G401.6 (cell line): ENCODE measurements around the gene DTX2.
"Not testable (repeated sequence)": the region's sequence is repeated elsewhere in the genome, so short reads cannot be mapped to it uniquely, and the experiment has no call there.

Experiments used
- FAIRE-seq: peaks from 2 replicates; lab custom pipeline; 2012; peaks lifted over from hg19 to GRCh38; lab: Jason Lieb, UNC

The DTX2 gene

DNA sequence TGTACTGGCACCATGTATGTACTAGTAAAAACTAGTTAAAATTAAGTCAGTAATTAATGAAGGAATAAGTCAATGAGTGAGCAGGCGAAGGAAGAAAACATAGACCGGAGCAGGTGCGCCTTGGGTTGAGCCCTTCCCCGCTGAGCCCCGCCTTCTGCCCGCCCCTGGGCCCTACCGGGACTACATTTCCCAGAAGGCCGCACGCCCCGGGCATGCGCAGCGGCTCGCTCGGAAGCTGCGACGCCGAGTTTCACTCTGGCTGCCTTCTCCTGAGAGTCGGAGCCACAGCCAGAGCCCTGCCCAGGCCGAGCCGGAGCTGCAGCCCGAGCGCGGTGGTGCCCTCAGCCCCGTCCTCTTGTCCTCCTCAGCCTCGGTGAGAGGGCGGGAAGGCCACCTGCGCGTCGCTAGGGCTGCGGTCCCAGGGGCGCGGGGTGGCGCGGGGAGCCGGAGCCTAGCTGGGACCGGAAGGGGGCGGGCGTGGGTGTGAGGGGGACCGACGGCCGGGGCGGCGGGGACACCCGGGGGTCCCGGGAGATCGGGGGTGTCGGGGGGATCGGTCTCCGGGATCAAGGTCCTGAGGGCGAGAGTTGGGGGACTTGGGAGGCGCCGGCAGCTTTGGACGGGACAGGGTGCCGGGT, at the start of gene DTX2:
Gene DTX2, plus strand, starts transcription at position 246 of the 638 bp plus-strand sequence. CDS start 18,801 bp downstream, outside the sequence.
- not testable (repeated sequence) for FAIRE-seq

GRCh38 chr7:76412249-76412648, 49.3 kb upstream of the DTX2 start:
- FAIRE-seq, result no peak

GRCh38 chr7:76417654-76418310, 43.7 kb upstream of the DTX2 start:
- not testable (repeated sequence) for FAIRE-seq

GRCh38 chr7:76421097-76421496, 40.4 kb upstream of the DTX2 start:
- peak; percentile 98 for FAIRE-seq

DNA sequence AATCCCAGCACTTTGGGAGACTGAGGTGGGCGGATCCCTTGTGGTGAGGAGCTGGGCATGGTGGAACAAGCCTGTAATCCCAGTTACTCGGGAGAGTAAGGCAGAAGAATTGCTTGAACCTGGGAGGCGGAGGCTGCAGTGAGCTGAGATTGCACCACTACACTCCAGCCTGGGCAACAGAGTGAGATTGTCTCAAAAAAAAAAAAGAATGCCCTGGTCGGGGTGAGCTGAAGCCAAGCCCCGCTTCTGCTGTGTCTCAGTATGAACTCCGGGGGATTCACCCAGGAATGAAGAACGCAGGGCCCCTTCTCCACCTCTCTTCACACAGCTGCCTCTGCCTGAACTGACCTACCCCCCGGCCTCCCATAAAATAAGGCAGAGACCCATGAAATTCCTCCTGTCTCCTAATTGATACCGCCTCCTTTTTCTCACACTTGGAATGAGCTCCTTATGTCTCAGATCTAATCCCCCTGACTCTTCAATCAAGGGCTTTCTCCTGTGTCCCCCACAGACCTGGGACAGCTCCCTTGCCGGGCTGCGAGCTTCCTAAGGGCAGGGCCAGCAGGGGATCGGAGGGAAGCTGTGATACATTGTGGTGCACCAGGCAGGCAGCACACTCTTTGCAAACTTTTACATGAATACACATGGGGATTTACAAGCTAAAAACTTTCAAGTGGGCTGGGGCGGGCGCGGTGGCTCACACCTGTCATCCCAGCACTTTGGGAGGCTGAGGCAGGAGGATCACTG, 37.7 kb upstream of the DTX2 start:
- no peak for FAIRE-seq

DNA sequence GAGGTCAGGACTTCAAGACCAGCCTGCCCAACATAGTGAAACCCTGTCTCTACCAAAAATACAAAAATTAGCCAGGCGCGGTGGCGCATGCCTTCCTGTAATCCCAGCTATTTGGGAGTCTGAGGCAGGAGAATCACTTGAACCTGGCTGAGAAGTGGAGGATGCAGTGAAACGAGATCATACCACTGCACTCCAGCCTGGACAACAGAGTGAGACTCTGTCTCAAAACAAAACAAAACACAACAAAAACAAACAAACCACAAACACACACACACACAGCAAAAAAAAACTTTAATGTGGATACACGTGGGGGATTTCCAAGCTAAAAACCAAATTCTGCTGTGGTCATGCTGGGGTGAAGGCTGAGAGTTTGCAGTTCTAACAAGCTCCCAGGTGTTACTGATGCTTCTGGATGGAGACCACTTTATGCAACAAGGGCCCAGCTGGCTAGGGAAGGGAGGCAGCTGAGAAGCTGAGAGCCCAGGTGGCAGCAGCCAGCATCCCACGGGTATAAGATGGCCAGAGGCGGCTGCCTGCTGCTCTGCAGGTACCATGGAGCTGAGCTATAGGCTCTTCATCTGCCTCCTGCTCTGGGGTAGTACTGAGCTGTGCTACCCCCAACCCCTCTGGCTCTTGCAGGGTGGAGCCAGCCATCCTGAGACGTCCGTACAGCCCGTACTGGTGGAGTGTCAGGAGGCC, 36.9 kb upstream of the DTX2 start, which contains the start of gene ZP3:
Gene ZP3, plus strand, starts transcription at position 538 of the 699 bp plus-strand sequence. Its CDS starts 15 bp downstream, at position 553.
- no peak for FAIRE-seq

- no peak for FAIRE-seq
These were observed 36.4 kb upstream of the DTX2 start for GRCh38 chr7:76425156-76425555.

GRCh38 chr7:76425558-76425957, 36.0 kb upstream of the DTX2 start:
- not testable (repeated sequence) for FAIRE-seq

- FAIRE-seq, result no peak
These were observed 35.3 kb upstream of the DTX2 start for GRCh38 chr7:76426246-76426645.

GRCh38 chr7:76427635-76428034, 33.9 kb upstream of the DTX2 start:
- no peak for FAIRE-seq

DNA sequence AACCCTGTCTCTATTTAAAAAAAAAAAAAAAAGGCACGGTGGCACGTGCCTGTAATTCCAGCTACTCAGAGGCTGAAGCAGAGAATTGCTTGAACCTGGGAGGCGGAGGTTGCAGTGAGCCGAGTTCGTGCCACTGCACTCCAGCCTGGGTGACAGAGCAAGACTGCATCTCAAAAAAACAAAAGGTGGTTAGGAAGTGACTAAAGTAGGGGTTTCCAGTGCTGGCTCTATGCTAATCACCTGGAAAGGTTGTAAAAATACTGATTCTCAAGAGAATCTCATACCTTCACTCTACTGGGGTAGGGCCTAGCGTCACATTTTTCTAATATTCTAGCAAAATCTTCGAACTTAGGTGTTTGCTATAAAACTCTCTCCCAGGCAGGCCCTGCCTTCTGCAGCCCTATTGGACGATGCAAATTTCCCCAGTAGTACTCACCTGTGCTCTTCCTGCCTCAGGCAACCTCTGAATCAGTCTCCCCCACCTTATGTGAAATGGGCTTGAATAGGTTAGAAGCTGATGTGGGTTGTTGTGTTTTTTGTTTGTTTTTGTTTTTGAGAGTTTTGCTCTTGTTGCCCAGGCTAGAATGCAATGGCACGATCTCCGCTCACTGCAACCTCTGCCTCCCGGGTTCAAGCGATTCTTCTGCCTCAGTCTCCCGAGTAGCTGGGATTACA, 33.2 kb upstream of the DTX2 start:
- FAIRE-seq, result no peak

- FAIRE-seq, result no peak
These were observed 32.4 kb upstream of the DTX2 start for GRCh38 chr7:76428868-76429805.

DNA sequence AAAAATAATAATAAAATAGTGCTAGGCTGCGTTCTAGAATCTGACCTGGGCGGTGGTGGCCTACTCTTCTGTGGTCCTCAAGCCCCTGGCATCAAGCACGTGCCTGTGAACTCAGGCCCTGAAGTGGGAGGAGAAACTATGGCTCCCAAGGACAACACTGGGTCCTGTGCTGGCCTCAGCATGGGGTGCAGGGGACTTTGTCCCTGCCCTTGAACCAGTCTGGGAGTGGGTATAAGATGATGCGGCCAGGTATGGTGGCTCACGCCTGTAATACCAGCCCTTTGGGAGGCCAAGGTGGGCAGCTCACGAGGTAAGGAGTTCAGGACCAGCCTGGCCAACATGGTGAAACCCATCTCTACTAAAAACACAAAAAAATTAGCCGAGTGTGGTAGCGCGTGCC, 31.3 kb upstream of the DTX2 start:
- no peak for FAIRE-seq

DNA sequence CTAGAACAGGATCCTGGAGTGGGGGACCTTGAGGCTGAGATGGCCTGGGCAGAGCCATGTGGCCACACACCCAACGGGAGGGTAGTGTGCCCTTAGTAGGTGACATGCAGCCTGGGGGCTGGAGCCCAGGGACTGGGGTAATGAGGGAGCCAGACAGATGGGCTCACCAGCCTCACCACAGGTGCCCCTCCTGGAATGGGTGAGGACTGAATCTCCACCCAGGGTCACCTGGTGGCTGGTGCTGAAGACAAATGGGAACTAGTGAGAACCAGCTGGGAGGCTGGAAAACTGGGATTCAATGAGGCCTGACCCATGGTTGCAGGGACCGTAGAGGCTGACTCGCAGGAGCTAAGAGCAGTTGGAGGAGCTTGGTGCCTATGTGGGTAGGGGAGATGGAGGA, 30.7 kb upstream of the DTX2 start:
- FAIRE-seq, result no peak

DNA sequence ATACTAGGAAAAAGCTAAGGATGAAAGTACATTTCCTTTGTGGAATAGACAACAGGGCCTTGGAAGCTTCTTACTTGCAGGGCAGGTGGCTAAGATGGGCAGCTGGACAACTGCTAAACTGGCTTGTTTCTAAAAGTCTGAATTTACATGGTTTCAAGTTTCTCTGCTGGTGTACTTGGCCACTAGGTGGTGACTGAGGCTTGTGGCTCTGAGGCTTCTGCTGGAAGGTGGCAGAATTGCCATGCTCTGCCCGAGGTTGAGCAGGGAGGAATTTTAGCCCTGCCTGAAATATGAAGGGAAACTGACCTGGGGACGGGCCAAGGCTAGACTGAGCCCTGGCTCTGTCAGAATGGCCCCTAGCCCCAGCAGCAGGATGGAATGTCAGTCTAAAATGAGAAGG, 23.6 kb upstream of the DTX2 start:
- peak; percentile 89 for FAIRE-seq

DNA sequence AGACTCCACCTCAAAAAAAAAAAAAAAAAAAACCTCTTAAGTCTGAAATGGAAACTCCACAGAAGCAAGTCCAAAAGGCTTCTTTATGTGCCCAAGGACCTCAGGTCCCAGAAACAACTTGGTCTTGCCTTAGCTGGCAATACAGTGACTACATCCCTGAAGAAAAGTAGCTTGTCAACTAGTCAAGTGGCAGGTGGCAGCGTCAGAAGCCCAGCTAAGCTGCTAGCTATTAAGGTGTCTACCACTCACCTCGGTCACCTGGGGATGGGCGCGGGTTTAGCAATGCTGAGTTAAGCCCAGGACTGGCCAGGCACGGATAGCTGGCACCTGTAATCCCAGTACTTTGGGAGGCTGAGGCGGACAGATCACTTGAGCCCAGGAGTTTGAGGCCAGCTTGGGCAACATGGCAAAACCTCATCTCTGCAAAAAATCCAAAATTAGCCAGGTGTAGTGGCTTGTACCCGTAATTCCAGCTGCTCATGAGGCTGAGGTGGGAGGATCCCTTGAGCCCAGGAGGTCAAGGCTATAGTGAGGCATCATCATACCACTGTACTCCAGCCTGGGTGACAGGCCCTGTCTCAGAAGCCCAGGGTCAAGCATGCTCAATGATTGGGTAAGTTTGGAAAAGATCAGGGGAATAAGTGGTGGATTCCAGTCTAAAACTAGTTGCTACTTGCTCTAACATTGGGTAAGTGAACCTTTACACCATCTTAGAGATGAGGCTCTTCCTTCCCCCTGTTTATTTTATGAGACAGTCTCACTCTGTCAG, 22.2 kb upstream of the DTX2 start:
- FAIRE-seq, result not testable (repeated sequence)

- not testable (repeated sequence) for FAIRE-seq
These were observed 21.1 kb upstream of the DTX2 start for GRCh38 chr7:76440404-76440803.

DNA sequence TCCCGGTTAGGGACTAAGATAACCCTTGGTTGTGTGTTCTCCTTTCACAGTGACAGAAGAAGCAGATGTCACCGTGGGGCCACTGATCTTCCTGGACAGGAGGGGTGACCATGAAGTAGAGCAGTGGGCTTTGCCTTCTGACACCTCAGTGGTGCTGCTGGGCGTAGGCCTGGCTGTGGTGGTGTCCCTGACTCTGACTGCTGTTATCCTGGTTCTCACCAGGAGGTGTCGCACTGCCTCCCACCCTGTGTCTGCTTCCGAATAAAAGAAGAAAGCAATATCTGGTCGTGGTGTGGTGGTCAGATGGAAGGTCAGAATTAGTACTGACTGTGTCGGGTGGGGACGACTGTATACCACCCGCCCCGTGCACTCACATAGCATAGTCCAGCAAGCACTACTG, 19.7 kb upstream of the DTX2 start:
- FAIRE-seq, result not testable (repeated sequence)

DNA sequence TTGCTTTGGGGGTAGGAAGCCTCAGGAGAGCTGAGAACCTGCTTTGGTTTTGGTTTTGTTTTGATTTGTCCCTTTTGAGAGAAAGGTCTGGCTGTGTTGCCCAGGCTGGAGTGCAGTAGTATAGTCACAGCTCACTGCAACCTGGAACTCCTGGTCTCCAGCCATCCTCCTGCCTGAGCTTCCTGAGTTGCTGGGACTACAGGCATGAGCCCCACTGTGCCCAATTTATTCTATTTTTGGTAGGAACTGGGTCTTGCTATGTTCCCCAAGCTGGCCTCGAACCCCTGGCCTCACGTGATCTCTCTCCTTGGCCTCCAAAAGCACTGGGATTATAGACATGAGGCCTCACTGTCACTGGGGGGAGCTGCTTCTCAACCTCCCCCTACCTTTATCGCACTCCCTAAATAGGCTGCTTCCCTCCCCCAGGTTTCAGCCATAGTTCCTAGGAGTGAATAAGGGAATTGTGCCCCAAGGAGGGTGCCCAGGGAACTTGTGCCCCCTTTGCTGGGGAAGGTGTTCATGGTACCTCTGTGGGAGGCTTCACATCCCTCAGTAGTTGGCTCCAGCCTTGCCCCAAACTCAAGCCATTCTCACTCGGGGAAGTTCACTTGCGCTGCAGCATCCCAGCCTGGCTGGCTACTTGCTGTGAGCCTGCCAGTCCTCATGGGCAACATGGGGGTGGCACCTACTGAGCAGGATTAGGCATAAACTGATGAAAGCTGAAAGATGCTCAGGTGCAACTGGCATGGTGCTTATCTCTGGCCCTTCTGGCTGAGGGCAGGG, 18.7 kb upstream of the DTX2 start:
- FAIRE-seq, result not testable (repeated sequence)
